ENCODE measurements around the gene ONECUT3.

- TF ChIP-seq CTCF (conservative IDR thresholded peaks at IDR 0.05; ENCODE audit: low read depth, low read length) (no peak), EZH2 (IDR thresholded peaks at IDR 0.05; ENCODE audit: borderline replicate concordance, low read depth, low read length, poor library complexity, severe bottlenecking) (no peak)
Observed at GRCh38 chr19:1776606-1777147, 23.4 kb downstream of the ONECUT3 start.
